ENCODE data around the gene TRMT61A.

The TRMT61A gene

GRCh38 chr14:103574707-103575285, 45.8 kb downstream of the TRMT61A start:
- DNase-seq = no peak

GRCh38 chr14:103576371-103577024, 47.5 kb downstream of the TRMT61A start:
- no peak for DNase-seq

GRCh38 chr14:103578401-103579075, 49.5 kb downstream of the TRMT61A start:
- DNase-seq = no peak

GRCh38 chr14:103581206-103581605, 52.2 kb downstream of the TRMT61A start:
- no peak for DNase-seq

- DNase-seq = no peak
Measured at GRCh38 chr14:103581954-103582703, 53.1 kb downstream of the TRMT61A start.

- DNase-seq = no peak
Measured at GRCh38 chr14:103584326-103584915, 55.4 kb downstream of the TRMT61A start.
